ES-I3 (cell line): ENCODE results near the gene NCOA5.
A peak's percentile ranks its signal among the peaks of the same experiment; 100 is the strongest.

ENCODE experiments used
- H3K36me3 ChIP-seq: 2 replicates; pipeline ENCODE4 v1.6.1; 2013; ENCODE audit warnings: mild to moderate bottlenecking, low read length, control low read depth, moderate library complexity; ENCODE audit not compliant: insufficient read depth
- H3K4me1 ChIP-seq: 2 replicates; pipeline ENCODE4 v1.6.1; 2013; ENCODE audit warnings: mild to moderate bottlenecking, control low read depth, low read length; ENCODE audit not compliant: insufficient read depth
- H3K9ac ChIP-seq: 2 replicates; pipeline ENCODE4 v1.6.1; 2013; ENCODE audit warnings: low read depth, mild to moderate bottlenecking, low read length, moderate library complexity
- H3K9me3 ChIP-seq: 2 replicates; pipeline ENCODE4 v1.6.1; 2013; ENCODE audit warnings: mild to moderate bottlenecking, low read length, moderate library complexity; ENCODE audit not compliant: control insufficient read depth, insufficient read depth

Gene NCOA5

GRCh38 chr20:46037036-46037435 lies 52.7 kb downstream of the NCOA5 start:
- Histone ChIP-seq H3K4me1 (no peaks in the 10 kb centered on the region), H3K9me3 (no peaks in the 10 kb centered on the region), H3K9ac (no peak overlapping the region), H3K36me3 (no peaks in the 10 kb centered on the region)

- H3K36me3 ChIP-seq = no peaks in the 10 kb centered on the region
- no peak overlapping the region for H3K9ac ChIP-seq
- no peaks in the 10 kb centered on the region for H3K9me3 ChIP-seq
- no peaks in the 10 kb centered on the region for H3K4me1 ChIP-seq
Measured at GRCh38 chr20:46036370-46036769, 53.4 kb downstream of the NCOA5 start.

- Histone ChIP-seq H3K36me3 (no peaks in the 10 kb centered on the region), H3K9me3 (no peaks in the 10 kb centered on the region), H3K9ac (no peak overlapping the region), H3K4me1 (no peaks in the 10 kb centered on the region)
Measured at GRCh38 chr20:46035713-46036112, 54.0 kb downstream of the NCOA5 start.

GRCh38 chr20:46035253-46035652 lies 54.5 kb downstream of the NCOA5 start:
- Histone ChIP-seq H3K9ac (no peak overlapping the region), H3K4me1 (no peaks in the 10 kb centered on the region), H3K36me3 (no peaks in the 10 kb centered on the region), H3K9me3 (no peaks in the 10 kb centered on the region)

GRCh38 chr20:46034039-46034438 lies 55.7 kb downstream of the NCOA5 start:
- Histone ChIP-seq H3K4me1 (no peaks in the 10 kb centered on the region), H3K36me3 (no peaks in the 10 kb centered on the region), H3K9ac (no peak overlapping the region), H3K9me3 (no peaks in the 10 kb centered on the region)

- Histone ChIP-seq H3K4me1 (no peaks in the 10 kb centered on the region), H3K9ac (peak overlapping the region; percentile 5; the same call in 1 of the 2 replicates), H3K9me3 (no peaks in the 10 kb centered on the region), H3K36me3 (no peaks in the 10 kb centered on the region)
Measured at GRCh38 chr20:46031701-46032254, 58.0 kb downstream of the NCOA5 start.

- Histone ChIP-seq H3K9ac (no peak overlapping the region), H3K4me1 (no peaks in the 10 kb centered on the region), H3K9me3 (no peaks in the 10 kb centered on the region), H3K36me3 (no peaks in the 10 kb centered on the region)
Measured at GRCh38 chr20:46031014-46031569, 58.7 kb downstream of the NCOA5 start.

GRCh38 chr20:46030284-46031013 lies 59.3 kb downstream of the NCOA5 start:
- Histone ChIP-seq H3K9ac (no peak overlapping the region), H3K36me3 (no peaks in the 10 kb centered on the region), H3K9me3 (no peaks in the 10 kb centered on the region), H3K4me1 (no peaks in the 10 kb centered on the region)

GRCh38 chr20:46028772-46029371 lies 60.9 kb downstream of the NCOA5 start, which contains the start of gene SLC12A5:
SLC12A5 (plus strand) TSS chr20:46029215; CDS start chr20:46029345, 130 bp downstream.
- Histone ChIP-seq H3K9ac (no peak within 1 kb of the TSS), H3K4me1 (no peaks in the 10 kb centered on the region), H3K36me3 (no peaks in the 10 kb centered on the region), H3K9me3 (no peaks in the 10 kb centered on the region)

GRCh38 chr20:46028110-46028509 lies 61.7 kb downstream of the NCOA5 start:
- Histone ChIP-seq H3K36me3 (no peaks in the 10 kb centered on the region), H3K4me1 (no peaks in the 10 kb centered on the region), H3K9me3 (no peaks in the 10 kb centered on the region), H3K9ac (no peak overlapping the region)

- H3K9me3 ChIP-seq = no peaks in the 10 kb centered on the region
- H3K4me1 ChIP-seq = no peaks in the 10 kb centered on the region
- H3K9ac ChIP-seq = no peak overlapping the region
- no peaks in the 10 kb centered on the region for H3K36me3 ChIP-seq
Measured at GRCh38 chr20:46027245-46027853, 62.4 kb downstream of the NCOA5 start.

- H3K9me3 ChIP-seq = no peaks in the 10 kb centered on the region
- H3K9ac ChIP-seq = no peak overlapping the region
- no peaks in the 10 kb centered on the region for H3K36me3 ChIP-seq
- 0 out of 2 replicates have a peak, but pooled peaks cover 4% of the 10 kb centered on the region for H3K4me1 ChIP-seq
Measured at GRCh38 chr20:46025376-46025783, 64.4 kb downstream of the NCOA5 start.

GRCh38 chr20:46023999-46024398 lies 65.8 kb downstream of the NCOA5 start:
- Histone ChIP-seq H3K36me3 (no peaks in the 10 kb centered on the region), H3K9ac (no peak overlapping the region), H3K4me1 (0 out of 2 replicates have a peak, but pooled peaks cover 4% of the 10 kb centered on the region), H3K9me3 (no peaks in the 10 kb centered on the region)

- H3K9ac ChIP-seq = no peak overlapping the region
- H3K4me1 ChIP-seq = 0 out of 2 replicates have a peak, but pooled peaks cover 4% of the 10 kb centered on the region
- H3K9me3 ChIP-seq = no peaks in the 10 kb centered on the region
- H3K36me3 ChIP-seq = no peaks in the 10 kb centered on the region
Measured at GRCh38 chr20:46023148-46023484, 66.6 kb downstream of the NCOA5 start.
